ENCODE measurements around the gene EDAR.
A peak's percentile ranks its signal among the peaks of the same experiment; 100 is the strongest.

EDAR gene

GRCh38 chr2:108938077-108938710, 50.8 kb downstream of the EDAR start:
- peak in 1 of 2 experiments; percentile 35 for DNase-seq

- no peak for DNase-seq
Observed at GRCh38 chr2:108937367-108938017, 51.5 kb downstream of the EDAR start.

- no peak for DNase-seq
Observed at GRCh38 chr2:108936866-108937265, 52.2 kb downstream of the EDAR start.

- no peak for DNase-seq
Observed at GRCh38 chr2:108936076-108936864, 52.8 kb downstream of the EDAR start.

- DNase-seq = no peak
Observed at GRCh38 chr2:108935271-108935741, 53.7 kb downstream of the EDAR start.

- no peak for DNase-seq
Observed at GRCh38 chr2:108934583-108935245, 54.3 kb downstream of the EDAR start.

- DNase-seq = no peak
Observed at GRCh38 chr2:108934151-108934550, 54.9 kb downstream of the EDAR start.

GRCh38 chr2:108933691-108934117, 55.3 kb downstream of the EDAR start:
- DNase-seq = no peak

- DNase-seq = no peak
Observed at GRCh38 chr2:108932736-108933332, 56.2 kb downstream of the EDAR start.

GRCh38 chr2:108931372-108931771, 57.6 kb downstream of the EDAR start:
- DNase-seq = no peak

- DNase-seq = no peak
Observed at GRCh38 chr2:108929807-108930425, 59.1 kb downstream of the EDAR start.

- no peak for DNase-seq
Observed at GRCh38 chr2:108928660-108929377, 60.2 kb downstream of the EDAR start.

GRCh38 chr2:108927936-108928659, 60.9 kb downstream of the EDAR start:
- DNase-seq = peak; percentile 50 to 55

- DNase-seq = no peak
Observed at GRCh38 chr2:108927405-108927804, 61.6 kb downstream of the EDAR start.

- DNase-seq = no peak
Observed at GRCh38 chr2:108926561-108927380, 62.2 kb downstream of the EDAR start.

GRCh38 chr2:108925735-108926134, 63.3 kb downstream of the EDAR start:
- DNase-seq = no peak

GRCh38 chr2:108925286-108925685, 63.7 kb downstream of the EDAR start:
- no peak for DNase-seq

- no peak for DNase-seq
Observed at GRCh38 chr2:108924580-108925251, 64.3 kb downstream of the EDAR start.
